ENCODE data around the gene OR6V1. TPM values are rescaled to one million over a fixed set of nuclear protein-coding genes. Genes with fewer than 3 reads are reported as not detected.

The OR6V1 gene
- total RNA-seq, 2 experiments from 2014 or later = not detected

DNA sequence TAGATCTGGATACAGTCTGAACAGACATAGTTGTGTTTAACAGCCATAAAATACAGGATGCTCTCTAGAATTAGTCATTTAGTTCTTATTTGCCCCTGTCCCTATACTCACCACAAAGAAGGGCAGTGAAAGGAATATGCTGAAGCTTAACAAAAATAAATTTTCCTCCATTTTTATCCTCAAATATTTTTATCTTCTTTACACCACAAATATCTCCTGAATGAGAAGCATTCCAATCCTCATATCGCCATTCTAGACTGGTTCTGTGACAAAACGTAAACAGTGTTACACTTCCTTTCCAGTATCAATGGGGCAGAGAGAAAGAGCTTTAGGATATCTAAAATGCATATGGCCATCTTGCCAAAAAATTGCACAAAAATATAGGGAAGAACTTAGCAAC, 26.8 kb upstream of the OR6V1 start:
- Mint-ChIP-seq H3K27ac (no peak overlapping the region), H3K36me3 (no peaks in the 10 kb centered on the region), H3K4me1 (no peaks in the 10 kb centered on the region), H3K4me3 (no peak overlapping the region), H3K27me3 (peaks cover 3% of the 10 kb centered on the region), H3K9me3 (no peaks in the 10 kb centered on the region)
- DNase-seq = no peak

DNA sequence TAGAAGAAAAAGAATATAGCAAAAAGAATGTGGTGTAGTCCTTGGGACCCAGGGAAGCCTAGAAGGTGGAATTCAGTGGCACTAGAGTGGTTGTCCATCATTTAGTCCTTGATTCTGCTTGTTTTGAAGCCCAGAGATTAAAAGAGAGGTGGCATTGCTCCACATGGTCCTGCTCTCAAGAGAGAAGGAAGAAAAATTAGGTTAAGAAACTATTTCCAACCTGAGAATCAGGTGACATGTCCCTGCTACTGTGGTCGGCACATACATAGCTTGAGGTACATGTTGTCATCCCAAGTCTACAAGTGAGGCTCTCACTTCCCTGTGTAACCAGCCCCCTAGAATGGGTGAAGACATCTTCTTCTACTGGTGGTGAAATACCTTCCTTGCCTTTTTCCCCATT, 25.1 kb upstream of the OR6V1 start, which contains the start of gene OR9A2:
OR9A2 (minus strand) TSS at position 101 of the 400 bp plus-strand sequence; CDS start at position 101, 0 bp downstream.
- no peak for DNase-seq
- no peak within 1 kb of the TSS for H3K4me3 Mint-ChIP-seq
- no peaks in the 10 kb centered on the region for H3K36me3 Mint-ChIP-seq
- H3K27me3 Mint-ChIP-seq = peaks cover 3% of the 10 kb centered on the region
- H3K27ac Mint-ChIP-seq = no peak within 1 kb of the TSS
- H3K4me1 Mint-ChIP-seq = no peaks in the 10 kb centered on the region
- H3K9me3 Mint-ChIP-seq = no peaks in the 10 kb centered on the region

DNA sequence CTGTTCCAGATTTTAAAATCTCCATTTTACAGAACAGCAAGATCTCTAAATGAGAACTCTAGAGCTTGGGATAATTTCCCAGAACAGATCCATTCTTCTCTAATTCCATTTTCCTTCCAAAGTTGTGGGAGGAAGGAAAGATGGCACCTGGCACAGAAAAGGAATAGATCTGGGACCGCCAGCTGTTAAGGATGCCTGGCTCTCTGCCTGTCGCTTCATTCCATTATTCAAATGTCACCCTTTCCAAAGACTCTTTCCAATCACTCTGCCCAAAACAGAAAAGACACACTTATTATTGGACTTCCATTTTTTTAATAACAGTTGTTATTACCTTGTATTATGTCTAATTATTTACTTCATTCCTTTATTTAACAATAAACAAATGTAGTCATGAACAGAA, 24.5 kb upstream of the OR6V1 start:
- no peaks in the 10 kb centered on the region for H3K36me3 Mint-ChIP-seq
- H3K27me3 Mint-ChIP-seq = peaks cover 3% of the 10 kb centered on the region
- no peak overlapping the region for H3K4me3 Mint-ChIP-seq
- H3K27ac Mint-ChIP-seq = no peak overlapping the region
- no peak for DNase-seq
- no peaks in the 10 kb centered on the region for H3K9me3 Mint-ChIP-seq
- H3K4me1 Mint-ChIP-seq = no peaks in the 10 kb centered on the region

DNA sequence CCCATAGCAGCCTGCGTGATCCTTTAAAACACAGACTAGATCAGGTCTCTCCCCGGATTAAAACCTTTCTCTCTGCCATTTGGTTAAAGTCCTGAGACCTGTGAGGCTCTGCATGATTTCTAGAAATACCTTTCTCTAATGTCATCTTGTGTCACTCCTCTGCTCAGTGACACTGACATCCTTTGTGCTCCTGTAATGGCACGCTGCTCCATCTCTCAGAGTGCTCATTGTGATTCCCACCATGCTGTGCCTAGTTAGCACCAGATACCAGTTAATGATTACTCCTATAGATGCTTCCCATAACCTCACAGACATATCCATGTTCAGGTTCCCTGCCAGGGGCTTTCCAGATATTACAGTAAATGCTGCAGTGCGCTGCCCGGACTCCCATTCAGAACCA, 13.5 kb upstream of the OR6V1 start:
- no peaks in the 10 kb centered on the region for H3K4me1 Mint-ChIP-seq
- H3K27ac Mint-ChIP-seq = no peak overlapping the region
- DNase-seq = no peak
- H3K36me3 Mint-ChIP-seq = no peaks in the 10 kb centered on the region
- peaks cover 4% of the 10 kb centered on the region for H3K27me3 Mint-ChIP-seq
- peaks cover 10% of the 10 kb centered on the region for H3K9me3 Mint-ChIP-seq
- H3K4me3 Mint-ChIP-seq = no peak overlapping the region

DNA sequence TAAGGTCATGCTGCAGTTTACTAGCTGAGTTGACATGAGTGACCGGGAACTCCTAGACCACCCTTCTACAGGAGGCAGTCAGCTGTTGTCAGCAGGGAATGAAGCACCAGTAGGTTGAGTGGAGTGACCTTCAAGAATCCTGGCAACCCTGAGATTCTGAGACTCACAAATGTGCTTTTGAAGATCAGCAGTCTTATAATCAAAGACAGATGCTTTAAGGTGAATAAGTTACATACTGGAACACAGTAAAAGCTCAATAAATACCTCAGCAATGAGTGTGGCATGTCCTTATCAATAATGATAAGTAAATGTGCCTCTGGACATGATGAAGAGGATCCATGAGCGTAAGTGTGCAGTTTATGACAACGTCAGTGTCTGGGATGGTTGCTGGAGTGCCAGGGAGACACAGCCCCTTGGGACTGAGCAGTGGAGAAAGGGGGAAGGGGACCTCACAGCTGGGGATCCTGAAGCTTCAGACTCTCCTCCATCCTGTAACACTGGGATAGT, 11.9 kb upstream of the OR6V1 start:
- H3K4me1 Mint-ChIP-seq = no peaks in the 10 kb centered on the region
- H3K27ac Mint-ChIP-seq = no peak overlapping the region
- peaks cover 2% of the 10 kb centered on the region for H3K27me3 Mint-ChIP-seq
- DNase-seq = no peak
- peaks cover 2% of the 10 kb centered on the region for H3K9me3 Mint-ChIP-seq
- H3K4me3 Mint-ChIP-seq = no peak overlapping the region
- no peaks in the 10 kb centered on the region for H3K36me3 Mint-ChIP-seq

DNA sequence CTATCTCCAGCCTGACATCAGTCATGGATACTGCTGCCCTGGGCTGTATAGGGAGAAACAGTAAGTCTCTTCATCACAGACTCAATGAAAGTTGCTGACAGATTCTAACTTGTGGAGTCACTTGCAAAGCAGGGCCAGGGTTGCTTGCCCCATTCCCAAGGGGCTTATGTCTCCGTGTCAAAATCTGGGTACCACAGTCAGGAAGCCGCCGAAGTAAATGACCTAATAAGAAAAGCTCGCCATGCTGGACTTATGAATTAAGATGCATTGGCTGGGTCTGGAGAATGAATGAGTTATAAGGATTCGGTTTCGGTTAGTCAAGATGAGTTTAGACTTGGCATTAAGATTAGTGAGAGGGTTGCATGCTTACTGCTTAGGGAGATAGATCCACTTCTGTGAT, 10.8 kb upstream of the OR6V1 start:
- Mint-ChIP-seq H3K4me1 (no peaks in the 10 kb centered on the region), H3K4me3 (no peak overlapping the region), H3K27me3 (no peaks in the 10 kb centered on the region), H3K27ac (no peak overlapping the region), H3K9me3 (no peaks in the 10 kb centered on the region), H3K36me3 (no peaks in the 10 kb centered on the region)
- DNase-seq = no peak

DNA sequence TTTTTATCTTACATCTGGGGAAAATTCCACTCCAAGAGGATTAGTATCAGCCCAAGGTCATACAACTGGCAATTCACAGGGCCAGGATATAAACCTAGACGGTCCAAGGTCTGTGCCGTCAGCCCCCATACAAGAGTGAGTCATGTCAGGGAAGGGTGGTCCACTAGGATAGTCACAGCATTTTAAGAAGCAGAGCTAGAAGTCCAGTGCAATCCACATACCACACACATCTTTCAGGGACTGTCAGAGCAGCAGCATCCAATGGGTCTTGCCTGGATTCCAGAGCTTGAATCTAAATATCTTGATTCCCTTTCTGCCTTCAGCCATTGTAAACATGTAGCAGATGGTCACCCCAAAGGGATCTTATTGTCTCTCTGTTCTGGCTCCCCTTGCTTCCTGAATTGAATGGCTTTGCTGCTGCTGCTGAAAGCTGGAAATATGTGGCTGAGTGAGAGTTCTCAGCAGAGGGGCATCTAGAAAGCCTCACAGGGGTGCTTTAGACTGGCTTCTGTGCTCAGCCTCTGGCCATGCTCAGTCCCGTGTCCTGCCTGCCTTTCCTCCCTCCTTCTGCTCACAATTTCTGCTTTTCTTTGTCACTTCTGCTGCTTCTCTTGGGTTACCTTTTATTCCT, 9.9 kb upstream of the OR6V1 start:
- Mint-ChIP-seq H3K27me3 (no peaks in the 10 kb centered on the region), H3K36me3 (no peaks in the 10 kb centered on the region), H3K27ac (no peak overlapping the region), H3K9me3 (no peaks in the 10 kb centered on the region), H3K4me3 (no peak overlapping the region), H3K4me1 (no peaks in the 10 kb centered on the region)
- DNase-seq = no peak

DNA sequence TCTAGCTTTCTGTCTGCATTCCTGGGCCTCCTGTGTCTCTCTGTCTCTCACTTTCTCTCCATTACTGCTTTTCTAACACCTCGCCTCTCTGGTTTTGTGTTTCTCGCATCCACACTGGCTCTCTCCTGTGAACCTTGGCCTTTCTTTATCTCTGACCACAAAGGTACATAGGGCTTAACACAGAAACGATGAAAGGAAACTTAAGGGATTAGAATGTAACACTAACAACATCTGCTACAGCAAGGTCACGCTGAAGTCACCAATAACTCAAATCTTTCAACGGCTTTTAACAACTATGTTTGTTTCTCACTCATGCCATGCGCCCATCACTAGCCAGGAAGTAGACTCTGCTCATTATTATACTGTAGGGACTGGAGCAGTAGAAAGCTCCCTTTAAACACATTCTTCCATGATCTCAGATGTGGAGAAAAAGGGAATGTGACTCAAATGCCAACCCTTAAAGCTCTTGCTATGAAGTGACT, 9.3 kb upstream of the OR6V1 start:
- H3K27ac Mint-ChIP-seq = no peak overlapping the region
- H3K36me3 Mint-ChIP-seq = no peaks in the 10 kb centered on the region
- H3K4me3 Mint-ChIP-seq = no peak overlapping the region
- no peaks in the 10 kb centered on the region for H3K9me3 Mint-ChIP-seq
- DNase-seq = no peak
- no peaks in the 10 kb centered on the region for H3K4me1 Mint-ChIP-seq
- H3K27me3 Mint-ChIP-seq = no peaks in the 10 kb centered on the region

DNA sequence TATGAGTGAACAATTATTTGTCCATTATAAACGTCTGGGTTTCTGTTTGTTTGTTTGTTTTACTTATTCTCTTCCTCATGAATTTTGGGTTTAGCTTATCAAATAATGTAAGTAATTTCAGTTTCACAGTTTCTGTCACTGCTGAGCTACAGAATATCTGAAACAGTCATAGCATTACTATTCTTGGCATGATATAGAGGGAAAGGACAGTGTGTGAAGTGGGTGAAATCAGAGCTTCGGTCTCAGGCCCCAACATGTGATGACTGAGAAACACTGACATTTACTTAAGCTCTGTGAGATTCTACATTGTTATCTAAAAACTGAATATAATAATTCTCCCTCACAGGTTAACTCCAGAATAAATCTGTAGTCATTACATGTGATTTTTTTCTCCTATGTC, 8.8 kb upstream of the OR6V1 start:
- no peaks in the 10 kb centered on the region for H3K36me3 Mint-ChIP-seq
- no peaks in the 10 kb centered on the region for H3K9me3 Mint-ChIP-seq
- no peak overlapping the region for H3K27ac Mint-ChIP-seq
- DNase-seq = no peak
- no peak overlapping the region for H3K4me3 Mint-ChIP-seq
- no peaks in the 10 kb centered on the region for H3K4me1 Mint-ChIP-seq
- H3K27me3 Mint-ChIP-seq = no peaks in the 10 kb centered on the region

DNA sequence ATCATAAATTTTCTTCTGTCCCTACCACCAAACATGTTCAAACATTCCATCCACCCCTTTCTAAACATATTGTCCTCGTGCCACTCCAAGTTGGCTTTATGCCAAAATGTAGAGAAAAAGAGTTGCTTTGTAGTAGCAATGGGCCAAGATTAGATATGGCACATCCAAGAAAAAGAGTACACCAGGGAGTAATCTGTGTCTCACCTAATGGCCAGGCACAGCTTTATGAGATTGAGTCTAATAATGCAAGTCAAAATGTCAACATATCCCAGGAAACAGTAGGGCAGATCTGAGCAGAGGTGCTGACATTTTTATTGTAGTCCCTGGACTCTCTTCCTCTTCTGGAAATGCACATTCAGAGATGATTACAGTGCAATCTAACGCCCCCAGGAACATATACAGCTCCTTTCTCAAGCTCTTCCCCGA, 5.7 kb upstream of the OR6V1 start:
- Mint-ChIP-seq H3K9me3 (no peaks in the 10 kb centered on the region), H3K36me3 (no peaks in the 10 kb centered on the region), H3K27ac (no peak overlapping the region), H3K27me3 (no peaks in the 10 kb centered on the region), H3K4me3 (no peak overlapping the region), H3K4me1 (peaks cover 2% of the 10 kb centered on the region)
- DNase-seq = no peak

DNA sequence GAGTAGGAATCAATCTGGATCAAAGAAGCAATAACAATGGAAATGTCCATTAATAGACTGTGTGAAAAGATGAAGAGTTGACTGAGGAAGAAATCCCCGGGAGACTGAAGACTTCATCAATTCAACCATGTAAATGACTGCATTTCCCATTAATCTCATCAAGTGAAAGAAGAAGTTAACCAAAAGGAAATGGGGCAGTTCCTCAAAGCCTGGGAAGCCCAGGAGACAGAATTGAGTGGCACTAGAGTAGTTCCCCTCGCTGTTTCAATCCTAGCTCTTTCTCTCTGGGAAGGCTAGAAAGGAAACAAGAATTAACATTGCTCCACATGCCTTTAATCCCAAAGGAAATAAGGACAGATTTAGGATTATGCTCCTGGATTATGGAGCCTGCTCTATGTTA, 4.8 kb upstream of the OR6V1 start:
- DNase-seq = no peak
- Mint-ChIP-seq H3K9me3 (no peaks in the 10 kb centered on the region), H3K4me1 (peaks cover 2% of the 10 kb centered on the region), H3K36me3 (no peaks in the 10 kb centered on the region), H3K4me3 (no peak overlapping the region), H3K27me3 (no peaks in the 10 kb centered on the region), H3K27ac (no peak overlapping the region)

DNA sequence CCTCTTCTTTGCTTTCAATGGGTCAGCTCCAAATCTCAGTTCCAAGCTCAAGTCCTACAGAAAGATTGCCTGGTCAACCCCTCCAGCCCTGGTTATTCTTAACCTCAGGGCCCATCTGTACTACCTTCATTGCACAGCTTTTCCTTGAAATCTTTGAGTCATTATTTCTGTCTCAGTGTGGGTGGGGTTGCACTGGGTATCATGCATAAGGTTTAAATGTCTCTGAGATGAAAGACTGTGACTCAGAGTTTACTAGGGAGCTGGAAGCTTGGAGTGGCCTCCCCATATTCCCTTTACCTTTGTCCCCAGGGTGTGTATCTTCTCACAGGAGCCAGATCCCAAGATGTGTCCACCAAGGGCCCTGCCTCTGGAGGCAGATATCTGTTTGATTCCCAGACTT, 3.3 kb upstream of the OR6V1 start:
- no peaks in the 10 kb centered on the region for H3K27me3 Mint-ChIP-seq
- H3K36me3 Mint-ChIP-seq = no peaks in the 10 kb centered on the region
- H3K9me3 Mint-ChIP-seq = no peaks in the 10 kb centered on the region
- DNase-seq = no peak
- H3K27ac Mint-ChIP-seq = no peak overlapping the region
- peaks cover 2% of the 10 kb centered on the region for H3K4me1 Mint-ChIP-seq
- H3K4me3 Mint-ChIP-seq = no peak overlapping the region

DNA sequence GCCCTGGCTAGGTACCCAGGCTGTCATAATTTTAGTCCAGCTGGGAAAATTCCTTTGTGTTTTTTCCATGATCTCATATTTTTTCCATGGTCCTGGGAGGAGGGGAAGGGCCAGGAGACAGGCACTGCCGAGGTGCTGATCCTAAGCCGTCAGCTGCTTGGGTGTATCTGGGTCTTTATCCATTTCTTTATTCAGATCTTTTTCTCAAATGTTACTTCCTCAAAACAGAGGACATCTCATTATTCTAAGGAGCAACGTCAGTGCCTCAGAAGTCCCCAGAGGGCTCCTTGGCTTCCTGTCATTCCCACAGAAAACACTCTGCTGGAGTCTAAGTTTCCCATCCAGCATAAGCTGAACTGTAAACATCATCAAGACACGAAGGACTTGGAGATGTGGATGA, 2.8 kb upstream of the OR6V1 start:
- H3K4me3 Mint-ChIP-seq = no peak overlapping the region
- H3K27ac Mint-ChIP-seq = no peak overlapping the region
- DNase-seq = no peak
- no peaks in the 10 kb centered on the region for H3K36me3 Mint-ChIP-seq
- peaks cover 2% of the 10 kb centered on the region for H3K4me1 Mint-ChIP-seq
- no peaks in the 10 kb centered on the region for H3K27me3 Mint-ChIP-seq
- no peaks in the 10 kb centered on the region for H3K9me3 Mint-ChIP-seq

DNA sequence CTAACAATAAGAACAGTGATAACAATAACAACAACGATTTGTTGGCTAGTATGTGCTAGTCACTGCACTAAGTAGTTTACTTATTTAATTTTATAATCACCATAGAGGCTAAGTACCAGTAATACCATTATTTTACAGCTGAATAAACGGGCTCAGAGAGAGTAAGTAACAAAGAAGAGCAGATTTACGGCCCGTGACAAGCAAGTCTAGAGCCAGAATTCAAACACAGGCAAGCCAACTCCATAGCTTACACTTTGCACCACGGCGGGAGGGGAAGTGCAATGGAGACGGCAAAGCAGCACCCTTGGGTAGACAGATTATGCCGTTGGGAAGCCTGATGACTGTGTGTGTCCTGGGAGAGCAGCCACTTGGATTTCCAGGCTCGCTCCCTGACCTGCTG, 1.2 kb upstream of the OR6V1 start:
- H3K4me3 Mint-ChIP-seq = no peak overlapping the region
- H3K9me3 Mint-ChIP-seq = no peaks in the 10 kb centered on the region
- H3K27ac Mint-ChIP-seq = no peak overlapping the region
- H3K27me3 Mint-ChIP-seq = no peaks in the 10 kb centered on the region
- no peaks in the 10 kb centered on the region for H3K36me3 Mint-ChIP-seq
- peaks cover 2% of the 10 kb centered on the region for H3K4me1 Mint-ChIP-seq
- no peak for DNase-seq

DNA sequence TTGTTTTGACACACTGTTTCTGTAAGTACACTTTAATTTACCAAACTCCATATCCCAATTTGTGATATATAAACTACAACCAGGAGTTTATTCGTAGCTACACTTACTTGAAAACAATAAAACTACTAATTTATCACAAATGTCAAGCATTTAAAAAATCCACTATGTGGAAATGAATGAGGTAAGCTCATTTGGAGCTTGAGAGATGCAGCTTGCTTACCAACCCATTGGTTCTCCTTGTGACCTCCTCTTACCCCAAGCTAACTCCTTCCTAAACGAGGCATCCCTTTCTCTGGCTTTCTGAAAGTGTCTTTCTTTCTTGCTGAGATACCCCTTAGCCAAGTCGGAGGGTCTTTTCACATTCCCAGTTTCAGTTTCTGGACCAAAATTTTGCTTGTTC, 2.5 kb downstream of the OR6V1 start:
- H3K27me3 Mint-ChIP-seq = no peaks in the 10 kb centered on the region
- no peaks in the 10 kb centered on the region for H3K4me1 Mint-ChIP-seq
- H3K27ac Mint-ChIP-seq = no peak overlapping the region
- DNase-seq = no peak
- H3K36me3 Mint-ChIP-seq = no peaks in the 10 kb centered on the region
- H3K9me3 Mint-ChIP-seq = no peaks in the 10 kb centered on the region
- H3K4me3 Mint-ChIP-seq = no peak overlapping the region

DNA sequence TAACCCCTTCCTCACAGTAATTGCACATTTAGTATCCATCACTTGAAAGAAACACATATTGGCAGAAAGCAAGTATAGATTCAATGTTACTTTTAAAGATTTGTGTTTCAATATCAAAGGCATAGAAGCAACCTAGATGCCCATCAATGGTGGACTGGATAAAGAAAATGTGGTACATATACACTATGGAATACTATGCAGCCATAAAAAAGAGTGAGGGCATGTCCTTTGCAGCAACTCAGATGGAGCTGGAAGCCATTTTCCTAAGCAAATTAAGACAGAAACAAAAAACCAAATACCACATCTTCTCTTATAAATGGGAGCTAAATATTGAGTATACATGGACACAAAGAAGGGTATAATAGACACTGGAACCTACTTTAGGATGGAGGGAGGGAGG, 3.6 kb downstream of the OR6V1 start:
- Mint-ChIP-seq H3K4me3 (no peak overlapping the region), H3K27me3 (no peaks in the 10 kb centered on the region), H3K4me1 (no peaks in the 10 kb centered on the region)

More for the DNA sequence above, 3.6 kb downstream of the OR6V1 start:
- DNase-seq = no peak
- Mint-ChIP-seq H3K9me3 (no peaks in the 10 kb centered on the region), H3K27ac (no peak overlapping the region), H3K36me3 (no peaks in the 10 kb centered on the region)
